GM18502 (cell line): Measurements from ENCODE around the gene OTOG.
A peak's percentile ranks its signal among the peaks of the same experiment; 100 is the strongest.

ENCODE experiments used
- ATAC-seq: cut with Tn5 transposase; IDR thresholded peaks from one replicate; pipeline ENCODE4 v1.9.1; 2021; ENCODE audit warnings: mild to moderate bottlenecking; ENCODE audit not compliant: unreplicated experiment, poor library complexity

Gene OTOG

DNA sequence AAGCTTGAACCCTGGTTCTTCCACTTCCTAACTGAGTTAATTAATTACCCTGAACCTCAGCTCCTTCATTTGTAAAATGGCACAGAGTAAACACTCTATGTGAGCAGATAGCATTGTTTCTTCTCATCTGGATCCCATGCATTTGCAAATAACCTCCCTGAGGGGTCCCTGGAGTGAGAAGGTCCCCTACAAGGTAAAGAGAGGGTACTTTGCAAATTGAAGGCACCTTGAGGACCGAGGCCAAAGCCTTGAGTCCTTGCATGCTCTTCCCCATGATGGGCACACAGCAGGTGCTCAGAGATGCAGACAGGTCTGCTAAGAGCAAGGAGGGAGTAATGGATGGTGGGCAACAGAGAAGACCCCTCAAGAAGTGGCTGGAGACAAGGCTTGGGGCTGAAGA lies 33.2 kb downstream of the OTOG start:
- no peak for ATAC-seq

GRCh38 chr11:17581036-17581731 lies 34.1 kb downstream of the OTOG start:
- no peak for ATAC-seq

DNA sequence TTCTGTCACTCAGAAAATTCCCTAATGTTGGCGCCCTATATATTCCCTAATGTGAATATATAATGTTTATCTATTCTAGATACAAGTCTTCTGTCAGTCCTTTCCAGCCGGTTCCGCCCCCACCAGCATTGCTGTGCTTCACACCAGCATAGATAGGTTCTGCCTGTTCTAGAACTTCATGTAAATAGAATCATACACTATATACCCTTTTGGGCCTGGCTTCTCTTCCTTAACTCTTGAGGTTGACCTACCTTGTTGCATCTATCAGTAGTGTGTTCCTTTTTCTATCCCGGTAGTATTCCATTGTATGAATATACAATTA lies 34.6 kb downstream of the OTOG start:
- ATAC-seq = no peak

DNA sequence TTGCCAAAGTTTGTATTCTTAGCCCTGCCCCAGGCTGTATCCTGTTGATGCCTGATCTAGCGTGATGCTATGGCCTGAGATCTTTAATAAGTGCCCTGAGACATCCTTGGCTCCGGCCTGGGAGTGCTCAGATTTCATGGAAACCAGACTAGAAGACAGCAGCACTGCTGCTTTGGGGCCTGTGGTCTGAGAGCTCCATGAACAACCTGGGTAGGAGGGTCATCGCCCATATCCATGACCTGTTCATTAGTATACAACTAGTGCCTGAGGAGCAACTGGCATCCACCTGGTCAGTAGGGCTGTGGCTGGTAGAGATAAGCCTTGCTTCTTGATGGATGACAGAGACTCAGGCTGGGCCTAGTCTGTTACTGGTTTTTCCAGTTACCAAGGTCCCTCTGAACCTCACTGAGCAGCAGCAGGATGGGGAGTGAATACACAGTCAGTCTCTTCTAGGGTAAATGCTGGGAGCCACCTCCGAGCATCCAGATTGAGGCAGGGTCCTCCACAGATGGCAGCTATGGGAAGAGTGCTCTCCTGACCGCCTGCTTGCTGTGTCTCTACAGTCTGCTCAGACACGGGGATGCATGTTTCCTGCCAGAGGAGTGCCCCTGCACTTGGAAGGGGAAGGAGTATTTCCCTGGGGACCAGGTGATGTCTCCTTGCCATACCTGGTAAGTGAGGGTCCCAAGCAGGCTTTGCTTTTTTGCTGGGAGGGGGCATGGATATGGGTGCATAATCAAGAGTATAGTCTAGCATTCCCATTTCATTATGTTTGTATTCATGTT lies 39.0 kb downstream of the OTOG start:
- no peak for ATAC-seq

DNA sequence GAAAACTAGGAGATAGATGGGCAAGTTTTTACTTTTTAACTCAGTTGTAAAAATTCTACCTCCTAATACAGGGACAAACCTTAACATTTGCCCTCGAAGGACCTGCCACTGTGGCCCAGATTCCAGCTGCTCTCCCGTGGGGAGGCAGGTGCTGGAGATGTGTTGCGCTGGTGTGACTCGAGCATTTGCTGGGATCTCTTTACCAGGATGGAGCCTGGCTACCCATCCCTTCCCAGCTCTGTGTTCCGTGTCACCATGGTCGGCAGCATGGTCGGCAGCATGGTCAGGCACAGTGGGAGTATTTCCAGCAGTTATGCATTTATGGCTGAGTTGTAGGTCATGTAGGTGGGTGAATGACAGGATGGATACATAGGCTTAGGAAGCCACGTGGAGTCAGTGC lies 41.1 kb downstream of the OTOG start:
- no peak for ATAC-seq

GRCh38 chr11:17588721-17589120 lies 41.7 kb downstream of the OTOG start:
- no peak for ATAC-seq

DNA sequence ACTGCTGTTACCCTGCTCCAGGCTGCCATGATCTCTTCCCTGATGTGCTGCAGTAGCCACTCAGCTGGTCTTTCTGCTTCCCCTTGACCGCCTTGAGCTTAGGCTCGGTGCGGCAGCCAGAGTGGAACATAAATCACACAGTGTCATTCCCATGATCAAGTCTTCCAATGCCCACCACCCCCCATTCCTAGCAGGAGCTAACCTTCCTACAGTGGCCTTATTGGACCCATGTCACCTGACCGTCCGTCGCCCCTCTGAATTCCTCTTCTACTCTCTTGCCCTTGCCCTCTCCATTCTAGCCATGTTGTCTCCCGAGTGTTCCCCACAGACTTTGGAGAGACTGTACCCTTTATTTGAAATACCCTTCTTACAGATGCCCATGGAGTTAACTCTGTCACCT lies 43.4 kb downstream of the OTOG start:
- ATAC-seq = no peak

DNA sequence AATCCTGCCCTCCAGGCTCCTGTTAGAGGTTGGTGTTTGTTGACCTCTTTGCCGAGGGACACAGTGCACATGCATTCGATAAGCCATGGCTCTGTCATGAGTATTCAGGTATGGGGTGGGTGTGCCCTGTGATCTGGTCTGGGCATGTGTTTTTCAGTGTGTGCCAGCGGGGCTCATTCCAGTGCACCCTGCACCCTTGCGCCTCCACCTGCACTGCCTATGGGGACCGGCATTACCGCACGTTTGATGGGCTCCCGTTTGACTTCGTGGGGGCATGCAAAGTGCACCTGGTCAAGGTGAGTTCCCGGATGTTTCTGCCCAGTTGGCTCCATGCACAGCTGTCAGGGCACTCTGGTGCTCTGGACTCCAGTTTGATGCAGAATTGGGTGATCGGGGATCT lies 44.2 kb downstream of the OTOG start:
- no peak for ATAC-seq

DNA sequence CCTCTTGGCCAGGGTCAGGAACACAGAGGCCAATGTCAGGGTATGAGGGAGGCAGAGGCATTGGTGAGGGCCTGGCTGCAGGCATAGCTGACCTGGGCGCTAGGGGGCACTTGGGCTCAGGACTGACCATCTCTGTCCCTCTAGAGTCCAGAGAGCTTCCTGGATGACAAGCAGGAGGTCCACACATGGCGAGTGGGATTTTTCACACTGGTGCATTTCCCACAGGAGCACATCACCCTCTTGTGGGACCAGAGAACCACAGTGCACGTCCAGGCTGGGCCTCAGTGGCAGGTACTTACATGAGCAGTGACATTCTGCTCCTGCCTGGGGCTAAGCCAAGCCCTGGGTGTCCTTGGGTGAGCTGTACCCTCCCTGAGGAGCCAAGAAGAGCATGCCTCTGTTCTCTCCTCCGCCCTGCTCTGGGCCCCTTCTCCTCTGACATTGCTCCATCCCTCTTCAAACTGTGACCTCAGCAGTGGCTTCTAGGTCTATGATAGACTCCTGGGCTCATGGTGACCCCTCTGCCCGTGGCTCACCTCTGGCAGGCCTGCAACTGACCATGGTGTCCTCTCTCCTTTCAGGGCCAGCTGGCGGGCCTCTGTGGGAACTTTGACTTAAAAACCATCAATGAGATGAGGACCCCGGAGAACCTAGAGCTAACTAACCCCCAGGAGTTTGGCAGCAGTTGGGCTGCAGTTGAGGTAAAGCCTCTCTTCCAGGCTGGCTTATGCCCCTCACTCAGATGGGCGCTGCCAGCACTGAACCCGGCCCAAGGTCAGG lies 46.6 kb downstream of the OTOG start:
- ATAC-seq = no peak

GRCh38 chr11:17594686-17595192 lies 47.7 kb downstream of the OTOG start:
- ATAC-seq = no peak

DNA sequence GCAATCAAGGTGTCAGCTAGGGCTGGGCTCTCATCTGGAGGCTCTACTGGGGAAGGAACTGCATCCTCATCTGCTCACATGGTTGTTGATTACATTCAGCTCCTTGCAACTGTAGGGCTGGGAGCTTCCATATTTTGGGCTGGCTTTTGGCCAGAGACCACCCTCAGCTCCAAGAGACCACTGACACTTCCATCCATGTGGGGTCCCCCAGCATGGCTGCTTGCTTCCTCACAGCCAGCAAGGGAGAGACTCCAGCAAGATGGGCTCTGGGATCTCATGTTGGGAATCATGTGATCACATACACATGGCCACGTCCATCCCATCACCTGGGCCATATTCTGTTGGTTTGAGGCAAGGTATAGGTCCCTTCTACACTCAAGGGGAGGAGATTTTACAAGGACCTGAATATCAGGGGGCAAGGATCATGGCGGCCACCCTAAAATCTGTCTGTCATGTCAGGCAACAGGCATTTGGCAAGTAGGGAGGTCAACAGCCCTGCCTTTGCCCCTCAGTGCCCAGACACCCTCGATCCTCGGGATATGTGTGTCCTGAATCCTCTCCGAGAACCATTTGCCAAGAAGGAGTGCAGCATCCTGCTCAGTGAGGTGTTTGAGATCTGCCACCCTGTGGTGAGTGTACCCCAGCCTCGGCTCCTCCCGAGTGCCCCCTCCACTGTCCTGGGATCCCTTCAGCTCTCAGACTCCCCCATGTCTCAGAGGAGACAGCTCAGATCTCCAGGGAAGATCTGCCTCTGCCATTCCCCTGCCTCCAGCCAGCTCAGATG lies 48.7 kb downstream of the OTOG start:
- ATAC-seq = no peak

GRCh38 chr11:17596310-17596669 lies 49.2 kb downstream of the OTOG start:
- ATAC-seq = no peak

- ATAC-seq = no peak
These were observed 49.7 kb downstream of the OTOG start for GRCh38 chr11:17596711-17597110.

GRCh38 chr11:17597770-17598169 lies 50.7 kb downstream of the OTOG start:
- ATAC-seq = no peak

DNA sequence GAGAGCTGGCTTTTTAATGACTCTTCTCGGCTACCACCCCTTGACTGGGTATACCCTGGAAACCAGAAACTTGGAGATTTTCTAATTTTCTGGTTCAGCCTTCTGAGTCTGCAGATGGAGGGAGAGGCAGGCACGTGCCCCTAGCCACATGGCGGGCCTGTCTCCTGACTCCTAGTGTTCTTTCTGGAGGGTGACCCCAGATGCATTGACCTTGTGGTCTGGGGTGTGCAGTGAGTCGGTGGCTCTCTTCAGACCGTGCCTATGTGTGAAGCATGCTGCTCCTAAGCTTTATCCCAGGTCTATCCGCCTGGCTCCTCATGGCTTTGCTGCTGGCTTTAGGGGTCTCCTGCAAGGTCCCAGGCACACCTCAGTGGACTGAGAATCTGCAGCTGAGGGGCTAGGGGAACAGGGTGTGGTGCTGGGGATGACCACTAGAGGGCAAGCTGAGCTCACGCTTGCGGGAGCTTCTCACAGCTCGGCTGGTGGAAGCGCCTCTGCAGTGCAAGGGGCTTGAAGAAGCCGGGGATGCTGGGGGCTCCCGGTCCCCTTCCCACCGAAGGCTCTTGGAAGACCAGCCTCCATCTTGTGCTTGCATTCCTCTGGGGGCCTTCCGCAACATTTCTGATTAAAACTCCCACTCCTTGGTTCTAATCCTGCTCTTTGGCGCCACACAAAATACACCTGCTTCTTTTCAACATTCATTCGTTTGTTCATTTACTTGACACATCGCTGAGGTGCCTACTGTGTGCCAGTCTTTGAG lies 51.8 kb downstream of the OTOG start:
- ATAC-seq = peak; percentile 90

DNA sequence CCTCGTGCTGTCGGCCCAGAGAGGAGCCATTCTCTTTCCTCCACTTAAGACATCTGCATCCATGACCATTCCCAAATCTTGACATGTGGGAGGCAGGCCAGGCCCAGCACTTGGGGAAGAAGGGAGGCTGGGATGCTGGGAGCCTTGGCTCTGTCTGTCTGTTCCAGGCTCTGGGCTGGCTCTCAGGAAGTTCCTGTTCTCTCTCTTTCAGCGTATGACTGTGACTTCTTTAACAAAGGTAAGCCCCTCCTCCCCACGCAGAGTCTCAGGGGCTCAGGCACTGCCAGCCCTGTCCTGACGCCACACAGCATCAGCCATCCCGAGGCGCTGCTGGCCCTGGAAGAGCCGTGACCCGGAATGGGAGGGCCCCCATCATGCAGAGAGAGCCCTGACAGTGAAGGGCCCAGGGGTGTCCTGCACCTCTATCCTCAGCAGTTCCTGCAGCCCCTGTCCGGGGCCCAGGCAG lies 52.4 kb downstream of the OTOG start:
- ATAC-seq = no peak

DNA sequence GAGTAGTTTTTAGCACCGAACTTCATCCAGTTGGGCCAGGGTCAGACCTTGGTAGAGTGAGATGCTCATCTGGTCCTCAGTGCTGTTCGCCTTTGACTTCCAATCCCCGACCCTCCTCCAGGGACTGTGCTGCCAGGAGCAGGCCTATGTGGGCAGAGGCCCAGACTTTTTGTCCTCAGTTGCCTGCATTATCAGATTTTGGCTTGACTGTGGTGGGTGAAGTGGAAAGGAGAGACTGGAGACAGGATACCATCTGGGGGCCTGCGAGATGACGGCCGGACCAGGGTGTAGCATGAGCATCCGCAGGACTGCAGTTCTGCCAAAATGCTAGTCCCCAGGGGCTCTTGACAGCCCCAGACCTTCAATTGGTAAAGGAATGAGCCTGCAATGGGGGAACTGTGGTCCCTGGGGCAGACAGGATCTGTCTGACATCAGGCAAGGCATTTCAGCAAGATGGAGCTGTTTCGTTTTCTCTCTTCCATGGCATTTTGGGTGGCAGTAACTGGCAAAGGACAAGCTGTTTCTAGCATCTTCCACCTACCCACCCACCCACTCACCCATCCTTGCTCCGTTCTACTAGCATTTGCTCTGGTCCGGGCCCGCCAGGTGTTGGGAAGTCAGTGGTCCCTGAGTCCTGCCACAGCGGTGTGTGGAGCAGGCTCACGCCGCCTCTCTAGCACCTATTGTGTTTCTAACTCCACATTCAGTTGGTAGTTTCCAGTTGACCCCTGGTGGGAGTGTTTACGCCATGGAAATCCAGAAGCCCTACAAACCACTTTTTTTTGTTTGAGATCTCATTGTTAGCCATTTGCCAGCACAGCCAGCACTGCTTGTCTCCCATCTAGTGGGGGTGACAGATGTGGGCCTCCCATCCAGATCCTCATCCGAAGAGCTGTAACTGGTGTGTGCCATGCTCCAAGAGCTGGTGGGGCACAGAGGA lies 53.5 kb downstream of the OTOG start:
- ATAC-seq = no peak

- ATAC-seq = no peak
These were observed 54.2 kb downstream of the OTOG start for GRCh38 chr11:17601256-17601671.

DNA sequence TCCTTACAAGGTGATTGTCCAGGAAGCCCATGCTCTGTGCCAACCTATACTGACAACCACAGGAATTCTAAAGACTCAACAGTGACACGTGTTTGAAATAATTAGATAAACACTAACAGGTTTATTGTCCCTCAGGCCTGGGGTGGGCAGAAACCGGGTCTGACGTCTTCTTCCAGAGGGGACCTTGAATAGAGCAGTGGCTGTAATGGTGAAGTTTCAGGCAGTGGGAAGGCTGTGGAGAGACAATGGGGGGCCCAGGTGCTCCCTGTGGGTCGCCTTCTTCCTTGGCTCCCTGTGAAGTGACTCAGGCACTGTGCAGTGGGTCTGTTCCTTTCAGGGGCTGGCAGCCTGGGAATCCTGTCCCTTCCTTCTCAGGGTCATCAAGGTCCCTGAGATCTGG lies 54.6 kb downstream of the OTOG start:
- no peak for ATAC-seq
